Esophagus muscularis mucosa (tissue), 4 donors: ENCODE data around the gene PLA2G2E. TPM values are rescaled to one million over a fixed set of nuclear protein-coding genes. Genes with fewer than 3 reads are reported as not detected.
"Not testable (repeated sequence)": the region's sequence is repeated elsewhere in the genome, so short reads cannot be mapped to it uniquely, and the experiment has no call there.

ENCODE experiments used
- DNase-seq: peaks from one replicate; pipeline ENCODE4 v3.0.0-alpha.2; 2017; ENCODE audit errors: extremely low spot score
- H3K27ac ChIP-seq, 4 donors: fragments of 200-600 bp; sonication (generic); replicated peaks in 1 of 4; 1 replicate in 3 of 4; 2 replicates in 1 of 4; pipeline ENCODE4 v1.5.1; 2016 to 2019; ENCODE audit warnings: mild to moderate bottlenecking in 1 of 4
- H3K27me3 ChIP-seq, 4 donors: fragments of 200-600 bp; sonication (generic); one replicate each; pipeline versions ENCODE4 v1.5.1 to v1.6.0; 2016 to 2019
- H3K36me3 ChIP-seq, 4 donors: fragments of 200-600 bp; sonication (generic); one replicate each; pipeline ENCODE4 v1.5.1; 2016 to 2019
- H3K4me1 ChIP-seq, 4 donors: fragments of 200-600 bp; sonication (generic); one replicate each; pipeline ENCODE4 v1.5.1; 2016 to 2019
- H3K4me3 ChIP-seq, 4 donors: fragments of 200-600 bp; sonication (generic); 1 replicate in 2 of 4; 2 replicates in 2 of 4; pipeline ENCODE4 v1.5.1; 2016 to 2019; ENCODE audit warnings: mild to moderate bottlenecking in 4 of 4, moderate library complexity in 1 of 4
- H3K9me3 ChIP-seq, 4 donors: fragments of 200-600 bp; sonication (generic); 1 replicate in 3 of 4; 2 replicates in 1 of 4; pipeline ENCODE4 v1.5.1; 2016 to 2019
- EP300 ChIP-seq: sonication (generic); formaldehyde crosslinking; IDR thresholded peaks from one replicate; pipeline ENCODE4 v1.6.1; 2017; ENCODE audit warnings: antibody characterized with exemption
- POLR2A ChIP-seq: fragments of 450-650 bp; IDR thresholded peaks from one replicate; pipeline ENCODE4 v1.6.1; 2017; ENCODE audit warnings: antibody characterized with exemption, moderate library complexity, mild to moderate bottlenecking, low read depth
- POLR2AphosphoS5 ChIP-seq, 2 donors: sonication (generic); formaldehyde crosslinking; IDR thresholded peaks; one replicate each; pipeline ENCODE4 v1.6.1; 2017; ENCODE audit warnings: antibody characterized with exemption in 2 of 2
- WGBS: methylation state at CpG from one replicate; pipeline ENCODE4 v1.1.5; 2018; 5-methylcytosine and 5-hydroxymethylcytosine counted together
- intact Hi-C: fragments of 100-400 bp; cut with DNase I; formaldehyde crosslinking; loops from one replicate; pipeline ENCODE4 v1.15.1; 2023
- total RNA-seq, 4 donors: library from RNA; depleted of rRNA; stranded (reverse); fragments of >200 nt; gene quantifications; one replicate each; pipeline versions ENCODE4 v1.1.0 to v1.2.1, GENCODE V29; 2016
- TF ChIP-seq, protein P1 (sequence below), 3 experiments: fragments of 200-600 bp in 2 of 3; fragments of 450-650 bp in 1 of 3; sonication (generic) in 2 of 3; IDR thresholded peaks; one replicate each; pipeline ENCODE4 v1.5.1; 2017 to 2019; ENCODE audit warnings: antibody characterized with exemption in 3 of 3, mild to moderate bottlenecking in 2 of 3, moderate library complexity in 1 of 3

The PLA2G2E gene
- total RNA-seq, 4 donors from 2014 or later = not detected

DNA sequence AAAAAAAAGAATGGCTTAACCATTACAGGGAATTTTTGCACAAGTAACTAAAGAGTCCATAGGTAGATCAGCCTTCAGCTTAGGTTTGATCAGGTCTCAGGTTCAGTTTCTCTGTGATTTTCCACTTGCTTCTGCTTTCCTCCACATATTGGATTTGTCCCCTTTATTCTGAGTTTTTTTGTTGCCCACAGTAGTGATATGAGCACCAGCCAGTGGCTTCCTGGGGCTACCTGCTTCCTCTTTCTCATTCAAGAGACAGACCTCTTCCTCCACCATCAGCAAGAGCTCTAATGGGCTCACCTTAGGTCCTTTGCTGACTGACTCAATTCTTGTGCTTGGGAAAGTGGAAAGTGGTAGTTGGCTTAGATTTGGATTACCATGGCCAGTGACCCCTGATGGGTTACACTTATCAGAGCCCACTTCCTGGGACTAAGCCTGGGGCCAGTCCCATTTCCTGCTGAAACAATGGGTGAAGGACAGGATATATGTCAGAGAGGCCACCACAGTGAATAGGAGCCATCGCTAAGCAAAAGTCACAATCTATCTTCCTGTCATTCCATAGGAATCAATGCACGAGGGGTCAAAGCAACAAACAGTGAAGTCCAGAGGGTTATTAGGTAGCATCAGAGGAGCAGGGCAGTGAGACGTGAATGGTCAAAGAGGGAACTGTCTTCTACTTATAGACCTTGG lies 12.8 kb upstream of the PLA2G2E start:
- DNase-seq = no peak
- no peaks in the 10 kb centered on the region for H3K36me3 ChIP-seq
- intact Hi-C loops = no loop called here
- 69% methylated on average over 3 of the region's 3 CpGs for WGBS
- H3K4me1 ChIP-seq = no peaks in the 10 kb centered on the region
- no peak overlapping the region for H3K4me3 ChIP-seq
- peaks cover 0 to 15% (median 13%) of the 10 kb centered on the region in 4 donors for H3K9me3 ChIP-seq
- H3K27me3 ChIP-seq = no peaks in the 10 kb centered on the region
- TF ChIP-seq, protein P1, sequence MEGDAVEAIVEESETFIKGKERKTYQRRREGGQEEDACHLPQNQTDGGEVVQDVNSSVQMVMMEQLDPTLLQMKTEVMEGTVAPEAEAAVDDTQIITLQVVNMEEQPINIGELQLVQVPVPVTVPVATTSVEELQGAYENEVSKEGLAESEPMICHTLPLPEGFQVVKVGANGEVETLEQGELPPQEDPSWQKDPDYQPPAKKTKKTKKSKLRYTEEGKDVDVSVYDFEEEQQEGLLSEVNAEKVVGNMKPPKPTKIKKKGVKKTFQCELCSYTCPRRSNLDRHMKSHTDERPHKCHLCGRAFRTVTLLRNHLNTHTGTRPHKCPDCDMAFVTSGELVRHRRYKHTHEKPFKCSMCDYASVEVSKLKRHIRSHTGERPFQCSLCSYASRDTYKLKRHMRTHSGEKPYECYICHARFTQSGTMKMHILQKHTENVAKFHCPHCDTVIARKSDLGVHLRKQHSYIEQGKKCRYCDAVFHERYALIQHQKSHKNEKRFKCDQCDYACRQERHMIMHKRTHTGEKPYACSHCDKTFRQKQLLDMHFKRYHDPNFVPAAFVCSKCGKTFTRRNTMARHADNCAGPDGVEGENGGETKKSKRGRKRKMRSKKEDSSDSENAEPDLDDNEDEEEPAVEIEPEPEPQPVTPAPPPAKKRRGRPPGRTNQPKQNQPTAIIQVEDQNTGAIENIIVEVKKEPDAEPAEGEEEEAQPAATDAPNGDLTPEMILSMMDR (IDR thresholded peaks at IDR 0.05) = no peak
- no peak for TF ChIP-seq POLR2AphosphoS5 (IDR thresholded peaks at IDR 0.05)
- no peak for TF ChIP-seq EP300
- no peak for TF ChIP-seq POLR2A
- no peak overlapping the region for H3K27ac ChIP-seq

DNA sequence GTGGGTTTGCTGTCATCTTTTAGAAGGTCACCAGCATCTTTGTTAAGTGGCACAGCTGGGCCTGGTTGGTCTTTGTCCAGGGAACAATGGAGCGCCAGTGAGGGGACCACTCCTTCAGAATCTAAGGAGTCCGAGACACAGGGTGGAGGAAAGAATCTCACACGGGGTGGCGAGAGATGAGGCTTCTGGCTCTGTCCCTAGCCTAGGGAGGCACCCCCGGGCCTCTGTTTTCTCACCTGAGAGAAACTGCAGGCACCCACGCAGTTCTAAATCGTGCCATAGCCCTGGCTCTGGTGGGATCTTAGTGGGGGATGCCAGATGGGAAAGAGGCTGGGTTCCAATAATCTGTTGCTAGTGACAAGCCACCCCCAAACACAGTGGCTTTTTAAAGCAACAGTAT lies 10.9 kb upstream of the PLA2G2E start:
- H3K4me3 ChIP-seq = no peak overlapping the region
- DNase-seq = no peak
- WGBS = 89% methylated on average over 7 of the region's 7 CpGs
- H3K4me1 ChIP-seq = no peaks in the 10 kb centered on the region
- H3K36me3 ChIP-seq = no peaks in the 10 kb centered on the region
- TF ChIP-seq EP300 = no peak
- TF ChIP-seq POLR2A = no peak
- TF ChIP-seq POLR2AphosphoS5 (IDR thresholded peaks at IDR 0.05) = no peak
- TF ChIP-seq, protein P1 (IDR thresholded peaks at IDR 0.05) = no peak
- intact Hi-C loops = no loop called here
- no peak overlapping the region for H3K27ac ChIP-seq
- H3K9me3 ChIP-seq = peaks cover 0 to 23% (median 20%) of the 10 kb centered on the region in 4 donors
- H3K27me3 ChIP-seq = no peaks in the 10 kb centered on the region

DNA sequence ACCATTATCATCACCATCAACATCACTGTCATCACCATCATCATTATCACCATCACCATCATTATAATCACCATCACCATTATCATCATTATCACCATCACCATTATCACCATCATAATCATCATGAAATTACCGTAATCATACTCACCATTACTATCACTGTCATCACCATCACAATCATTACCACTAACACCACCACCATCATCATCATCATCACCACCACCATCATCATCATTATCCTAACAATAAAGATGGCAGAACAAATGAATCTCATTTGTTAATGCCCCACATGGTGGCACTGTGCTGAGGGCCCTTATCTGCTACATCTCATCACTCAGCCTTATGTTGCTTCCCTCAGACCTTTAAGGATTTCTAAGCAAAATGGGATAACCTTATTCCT lies 9.4 kb upstream of the PLA2G2E start:
- Histone ChIP-seq H3K4me1 (no peaks in the 10 kb centered on the region), H3K9me3 (peaks cover 0 to 23% (median 20%) of the 10 kb centered on the region in 4 donors), H3K36me3 (no peaks in the 10 kb centered on the region), H3K27ac (no peak overlapping the region), H3K27me3 (no peaks in the 10 kb centered on the region), H3K4me3 (no peak overlapping the region)
- intact Hi-C loops = no loop called here
- DNase-seq = no peak
- WGBS = 0% methylated on average over 1 of the region's 1 CpG
- no peak for TF ChIP-seq POLR2A
- no peak for TF ChIP-seq POLR2AphosphoS5 (IDR thresholded peaks at IDR 0.05)
- TF ChIP-seq, protein P1 (IDR thresholded peaks at IDR 0.05) = no peak
- no peak for TF ChIP-seq EP300

DNA sequence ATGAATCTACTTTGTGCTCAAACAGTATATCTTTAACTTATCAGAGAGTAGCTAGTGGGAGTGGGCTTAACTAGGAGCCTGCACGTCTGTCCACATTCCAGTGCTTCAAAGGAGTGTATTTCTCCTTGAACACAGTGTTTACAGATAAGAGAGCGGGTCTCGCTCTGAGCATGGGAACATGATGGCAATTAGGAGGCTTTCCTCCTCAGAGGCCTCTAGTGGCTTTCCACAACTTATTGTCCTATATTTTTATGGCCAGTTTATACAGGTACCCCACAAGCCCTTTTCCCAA lies 3.7 kb upstream of the PLA2G2E start:
- H3K27me3 ChIP-seq, DNase-seq, H3K36me3 ChIP-seq, H3K27ac ChIP-seq, H3K4me3 ChIP-seq, H3K4me1 ChIP-seq, intact Hi-C loops: not testable (repeated sequence)
- 57% methylated on average over 3 of the region's 3 CpGs for WGBS
- H3K9me3 ChIP-seq = peaks cover 0 to 17% (median 15%) of the 10 kb centered on the region in 4 donors

DNA sequence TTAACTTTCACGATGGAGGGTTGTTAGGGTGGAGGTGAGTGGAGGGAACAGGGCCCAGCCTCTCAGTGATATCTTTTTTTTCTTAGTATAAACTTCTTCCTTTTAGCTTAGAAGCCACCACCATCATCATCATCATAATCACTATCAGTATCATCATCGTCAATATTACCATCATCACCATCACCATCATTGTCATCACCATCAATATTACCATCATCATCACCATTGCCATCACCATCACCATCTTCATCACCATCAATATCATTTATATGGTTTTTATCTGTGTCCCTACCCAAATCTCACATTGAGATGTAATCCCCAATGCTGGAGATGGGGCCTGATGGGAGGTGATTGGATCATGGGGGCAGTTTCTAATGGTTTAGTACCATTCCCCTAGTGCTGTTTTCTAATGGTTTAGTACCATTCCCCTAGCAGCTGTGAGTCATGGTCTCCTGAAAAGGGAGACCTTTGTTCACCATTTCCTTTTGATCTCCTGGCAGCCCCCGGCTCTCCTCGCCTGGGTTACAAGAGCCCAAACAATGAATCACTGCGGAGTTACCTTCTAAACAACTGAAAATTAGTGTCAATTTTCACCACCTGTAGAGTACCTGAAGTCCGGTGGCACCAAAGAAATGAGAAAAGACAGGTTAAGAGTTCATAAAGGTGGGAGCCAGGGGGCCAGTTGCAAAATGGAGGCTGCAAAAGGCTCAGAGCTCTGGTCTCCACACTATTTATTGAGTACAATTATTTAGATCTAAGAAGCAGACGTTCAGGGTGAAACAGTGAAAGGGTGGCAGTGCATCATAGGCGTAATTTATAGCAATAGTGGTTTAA lies 3.1 kb upstream of the PLA2G2E start:
- Histone ChIP-seq H3K4me1 (no peaks in the 10 kb centered on the region), H3K27ac (no peak overlapping the region), H3K4me3 (no peak overlapping the region), H3K36me3 (no peaks in the 10 kb centered on the region), H3K9me3 (peaks cover 0 to 12% (median 10%) of the 10 kb centered on the region in 4 donors), H3K27me3 (peaks cover 0 to 8% (median 0%) of the 10 kb centered on the region in 4 donors)
- TF ChIP-seq, protein P1 (IDR thresholded peaks at IDR 0.05) = no peak
- TF ChIP-seq EP300 = no peak
- no peak for TF ChIP-seq POLR2A
- TF ChIP-seq POLR2AphosphoS5 (IDR thresholded peaks at IDR 0.05) = no peak
- DNase-seq = no peak
- 73% methylated on average over 8 of the region's 8 CpGs for WGBS
- intact Hi-C loops = no loop called here
